ENCODE data around the gene SERPING1.

SERPING1 gene

GRCh38 chr11:57638811-57639320 lies 41.4 kb downstream of the SERPING1 start:
- DNase-seq = no peak

- no peak for DNase-seq
Observed at GRCh38 chr11:57639321-57640067, 42.0 kb downstream of the SERPING1 start.

GRCh38 chr11:57640068-57640800 lies 42.7 kb downstream of the SERPING1 start:
- no peak for DNase-seq

- no peak for DNase-seq
Observed at GRCh38 chr11:57641011-57641807, 43.7 kb downstream of the SERPING1 start.

GRCh38 chr11:57643802-57644201 lies 46.3 kb downstream of the SERPING1 start:
- DNase-seq = no peak

GRCh38 chr11:57644748-57645688 lies 47.5 kb downstream of the SERPING1 start:
- peak; percentile 83 for DNase-seq

GRCh38 chr11:57645689-57646085 lies 48.2 kb downstream of the SERPING1 start:
- no peak for DNase-seq

GRCh38 chr11:57646194-57646798 lies 48.8 kb downstream of the SERPING1 start:
- DNase-seq = no peak

- no peak for DNase-seq
Observed at GRCh38 chr11:57646799-57647303, 49.4 kb downstream of the SERPING1 start.

- DNase-seq = no peak
Observed at GRCh38 chr11:57647372-57647771, 49.9 kb downstream of the SERPING1 start.

GRCh38 chr11:57647960-57648800 lies 50.7 kb downstream of the SERPING1 start:
- no peak for DNase-seq

GRCh38 chr11:57648801-57649735 lies 51.6 kb downstream of the SERPING1 start:
- DNase-seq = no peak

- DNase-seq = peak; percentile 74
Observed at GRCh38 chr11:57649826-57650738, 52.6 kb downstream of the SERPING1 start, which contains the start of gene YPEL4. TSS of gene YPEL4 (minus strand) at chr11:57649912. CDS start at chr11:57647107, 2,805 bp downstream.

- no peak for DNase-seq
Observed at GRCh38 chr11:57650739-57651090, 53.2 kb downstream of the SERPING1 start.

GRCh38 chr11:57651408-57651807 lies 53.9 kb downstream of the SERPING1 start:
- DNase-seq = no peak

GRCh38 chr11:57652230-57652629 lies 54.7 kb downstream of the SERPING1 start:
- DNase-seq = peak; percentile 57

GRCh38 chr11:57652662-57653061 lies 55.2 kb downstream of the SERPING1 start:
- DNase-seq = no peak

GRCh38 chr11:57653163-57653562 lies 55.7 kb downstream of the SERPING1 start:
- DNase-seq = no peak

Data from central memory CD4-positive, alpha-beta T cell (primary cell).